Activated B cell treated with CpG ODN at 0.5 μM for 24 hours (primary cell): ENCODE data around the gene GRM5. TPM values are rescaled to one million over a fixed set of nuclear protein-coding genes. Genes with fewer than 3 reads are reported as not detected.

Experiments used
- ATAC-seq: fragments of 200-7000 bp; cut with Tn5 transposase; one replicate; pipeline ENCODE4 v1.10.0; 2021; ENCODE audit warnings: low read depth, mild to moderate bottlenecking, moderate library complexity
- CTCF ChIA-PET: fragments of 350-600 bp; sonication (Branson Sonifier 250); formaldehyde crosslinking; loops from one replicate; lab custom pipeline; 2021; ENCODE audit warnings: antibody characterized with exemption; lab: Charles Lee
- POLR2A ChIA-PET: fragments of 350-600 bp; sonication (Branson Sonifier 250); formaldehyde crosslinking; loops from one replicate; lab custom pipeline; 2021; ENCODE audit warnings: antibody characterized with exemption; lab: Charles Lee
- DNase-seq: peaks from one replicate; pipeline ENCODE4 v3.0.0; 2022
- H3K27ac Mint-ChIP-seq: one replicate; pipeline ENCODE4 v1.8.0; 2020; ENCODE audit warnings: mixed read lengths
- H3K27me3 Mint-ChIP-seq: one replicate; pipeline ENCODE4 v1.8.0; 2021; ENCODE audit warnings: mixed read lengths
- H3K36me3 Mint-ChIP-seq: one replicate; pipeline ENCODE4 v1.8.0; 2021; ENCODE audit warnings: low read depth, mixed read lengths
- H3K4me1 Mint-ChIP-seq: one replicate; pipeline ENCODE4 v1.8.0; 2021; ENCODE audit warnings: mixed read lengths
- H3K4me3 Mint-ChIP-seq: one replicate; pipeline ENCODE4 v1.8.0; 2020; ENCODE audit warnings: mild to moderate bottlenecking, mixed read lengths
- H3K9me3 Mint-ChIP-seq: one replicate; pipeline ENCODE4 v1.8.0; 2020; ENCODE audit warnings: mixed read lengths
- intact Hi-C: fragments of 100-400 bp; cut with micrococcal nuclease; formaldehyde crosslinking; loops from one replicate; pipeline ENCODE4 v1.15.1; 2024
- total RNA-seq: library from RNA; stranded (reverse); gene quantifications from 2 replicates; pipeline ENCODE4 v1.2.3, GENCODE V29; 2022
- TF ChIP-seq, protein P1 (sequence below): fragments of 200-600 bp; IDR thresholded peaks from one replicate; pipeline ENCODE4 v1.8.0; 2022; ENCODE audit warnings: antibody characterized with exemption, mild to moderate bottlenecking

GRM5 gene
- total RNA-seq, 1 donor from 2014 or later: not detected

GRCh38 chr11:88576741-88577140, 489.0 kb downstream of the GRM5 start:
- ATAC-seq: no peak
- ChIA-PET CTCF (no interaction called here), POLR2A (no interaction called here)
- DNase-seq: no peak
- Mint-ChIP-seq H3K27me3 (no peaks in the 10 kb centered on the region), H3K9me3 (no peaks in the 10 kb centered on the region), H3K4me3 (no peak overlapping the region), H3K36me3 (no peaks in the 10 kb centered on the region), H3K27ac (no peak overlapping the region), H3K4me1 (no peaks in the 10 kb centered on the region)
- TF ChIP-seq, protein P1, sequence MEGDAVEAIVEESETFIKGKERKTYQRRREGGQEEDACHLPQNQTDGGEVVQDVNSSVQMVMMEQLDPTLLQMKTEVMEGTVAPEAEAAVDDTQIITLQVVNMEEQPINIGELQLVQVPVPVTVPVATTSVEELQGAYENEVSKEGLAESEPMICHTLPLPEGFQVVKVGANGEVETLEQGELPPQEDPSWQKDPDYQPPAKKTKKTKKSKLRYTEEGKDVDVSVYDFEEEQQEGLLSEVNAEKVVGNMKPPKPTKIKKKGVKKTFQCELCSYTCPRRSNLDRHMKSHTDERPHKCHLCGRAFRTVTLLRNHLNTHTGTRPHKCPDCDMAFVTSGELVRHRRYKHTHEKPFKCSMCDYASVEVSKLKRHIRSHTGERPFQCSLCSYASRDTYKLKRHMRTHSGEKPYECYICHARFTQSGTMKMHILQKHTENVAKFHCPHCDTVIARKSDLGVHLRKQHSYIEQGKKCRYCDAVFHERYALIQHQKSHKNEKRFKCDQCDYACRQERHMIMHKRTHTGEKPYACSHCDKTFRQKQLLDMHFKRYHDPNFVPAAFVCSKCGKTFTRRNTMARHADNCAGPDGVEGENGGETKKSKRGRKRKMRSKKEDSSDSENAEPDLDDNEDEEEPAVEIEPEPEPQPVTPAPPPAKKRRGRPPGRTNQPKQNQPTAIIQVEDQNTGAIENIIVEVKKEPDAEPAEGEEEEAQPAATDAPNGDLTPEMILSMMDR: no peak
- intact Hi-C loops: no loop called here

DNA sequence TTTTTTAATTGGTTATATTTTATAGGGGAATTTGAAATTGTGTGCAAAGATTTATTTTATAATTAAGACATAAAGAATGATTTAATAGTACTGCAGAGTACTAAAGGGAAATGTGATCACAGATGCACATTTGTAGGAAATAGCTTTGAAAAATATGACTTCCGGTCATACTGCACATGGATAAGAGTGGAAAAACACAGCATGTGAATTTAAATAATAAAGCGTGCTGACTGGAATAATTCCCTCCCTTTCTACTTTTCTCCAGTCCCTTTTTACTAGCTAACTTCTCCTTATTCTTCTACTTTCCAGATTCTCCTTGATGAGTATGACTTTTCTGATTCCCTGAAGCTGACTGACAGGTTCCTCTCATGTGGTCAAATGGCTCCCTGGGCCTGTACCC, 489.9 kb downstream of the GRM5 start:
- CTCF ChIA-PET: no interaction called here
- H3K36me3 Mint-ChIP-seq: no peaks in the 10 kb centered on the region
- H3K4me3 Mint-ChIP-seq: no peak overlapping the region
- no peaks in the 10 kb centered on the region for H3K9me3 Mint-ChIP-seq
- no peaks in the 10 kb centered on the region for H3K27me3 Mint-ChIP-seq
- ATAC-seq (no peak), DNase-seq (no peak)
- TF ChIP-seq, protein P1: no peak
- H3K27ac Mint-ChIP-seq: no peak overlapping the region
- POLR2A ChIA-PET: no interaction called here
- no peaks in the 10 kb centered on the region for H3K4me1 Mint-ChIP-seq
- intact Hi-C loops: no loop called here

GRCh38 chr11:88569342-88569741, 496.4 kb downstream of the GRM5 start:
- DNase-seq (no peak), ATAC-seq (no peak)
- intact Hi-C loops: no loop called here
- CTCF ChIA-PET: no interaction called here
- POLR2A ChIA-PET: no interaction called here
- H3K4me1 Mint-ChIP-seq: no peaks in the 10 kb centered on the region
- H3K36me3 Mint-ChIP-seq: no peaks in the 10 kb centered on the region
- TF ChIP-seq, protein P1: no peak
- H3K27ac Mint-ChIP-seq: no peak overlapping the region
- H3K4me3 Mint-ChIP-seq: no peak overlapping the region
- H3K27me3 Mint-ChIP-seq: no peaks in the 10 kb centered on the region
- no peaks in the 10 kb centered on the region for H3K9me3 Mint-ChIP-seq

DNA sequence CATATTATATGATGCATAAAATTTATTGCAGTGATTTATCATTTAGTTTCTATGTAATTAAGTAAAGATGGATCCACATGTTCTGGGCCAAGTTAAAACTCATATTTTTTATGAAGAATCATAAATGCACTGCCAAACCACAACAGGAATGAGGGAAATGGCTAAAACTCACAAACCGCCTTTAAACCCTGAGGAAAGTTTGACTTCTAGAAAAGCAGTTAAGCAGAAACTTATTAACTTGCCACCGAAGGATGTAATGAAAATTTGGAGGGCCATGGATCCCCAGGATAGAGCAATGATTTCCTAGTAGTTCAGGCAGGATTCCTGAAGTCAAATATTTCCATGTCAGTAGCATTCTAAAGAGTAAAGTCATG, 510.0 kb downstream of the GRM5 start:
- POLR2A ChIA-PET: no interaction called here
- Mint-ChIP-seq H3K27me3 (peaks cover 4% of the 10 kb centered on the region), H3K4me1 (no peaks in the 10 kb centered on the region), H3K27ac (no peak overlapping the region), H3K4me3 (no peak overlapping the region), H3K9me3 (no peaks in the 10 kb centered on the region), H3K36me3 (no peaks in the 10 kb centered on the region)
- intact Hi-C loops: no loop called here
- CTCF ChIA-PET: no interaction called here
- ATAC-seq: no peak
- TF ChIP-seq, protein P1: no peak
- no peak for DNase-seq

DNA sequence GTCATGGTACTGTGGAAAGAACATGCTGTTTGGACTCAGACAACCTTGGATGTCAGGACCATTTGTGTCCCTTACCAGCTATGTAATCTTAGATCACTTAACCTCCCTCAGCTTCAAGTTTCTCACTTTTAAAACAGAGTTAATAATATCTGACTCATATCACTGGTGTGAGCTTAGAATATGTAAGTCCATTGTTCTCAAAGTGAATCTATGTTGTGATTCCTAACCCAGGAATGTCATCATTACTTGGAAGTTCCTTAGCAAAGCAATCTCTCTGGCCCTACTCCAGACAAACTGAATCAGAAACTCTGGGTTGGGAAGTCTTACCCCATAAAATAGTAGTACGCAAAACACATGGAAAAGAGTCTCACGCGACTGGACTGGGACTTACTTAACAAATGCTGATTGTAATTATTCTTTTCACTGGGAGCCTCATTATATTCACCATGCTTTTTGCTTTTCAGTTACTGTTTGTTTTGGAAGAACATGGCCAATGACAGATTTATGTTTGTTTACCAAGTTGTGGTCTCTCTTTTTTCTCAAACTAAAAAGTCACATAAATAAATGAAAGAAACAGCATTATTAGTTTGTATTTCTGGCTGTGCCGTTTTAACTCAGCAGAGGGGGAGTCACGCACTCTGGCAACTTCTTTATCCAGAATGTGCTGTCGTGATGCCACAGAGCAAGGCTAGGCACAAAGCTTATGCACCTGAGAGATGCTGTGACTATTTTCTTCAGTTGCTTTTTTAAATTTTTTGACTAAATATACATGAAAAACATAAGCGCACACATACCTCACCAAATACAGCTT, 510.6 kb downstream of the GRM5 start:
- DNase-seq: no peak
- no peak overlapping the region for H3K27ac Mint-ChIP-seq
- peaks cover 4% of the 10 kb centered on the region for H3K27me3 Mint-ChIP-seq
- H3K36me3 Mint-ChIP-seq: no peaks in the 10 kb centered on the region
- H3K9me3 Mint-ChIP-seq: no peaks in the 10 kb centered on the region
- no peaks in the 10 kb centered on the region for H3K4me1 Mint-ChIP-seq
- no peak overlapping the region for H3K4me3 Mint-ChIP-seq
- ChIA-PET CTCF (interaction anchor here (0.9 kb wide), 1 partner anchor 539 kb away, joined by 3 read pairs; no protein-coding TSS in a partner anchor), POLR2A (no interaction called here)
- intact Hi-C loops: no loop called here
- TF ChIP-seq, protein P1: no peak
- ATAC-seq: no peak
